Measurements from ENCODE around the gene CALML4. TPM values are rescaled to one million over a fixed set of nuclear protein-coding genes. Genes with fewer than 3 reads are reported as not detected.
A peak's percentile ranks its signal among the peaks of the same experiment; 100 is the strongest.
"Not testable (repeated sequence)": the region's sequence is repeated elsewhere in the genome, so short reads cannot be mapped to it uniquely, and the experiment has no call there.

CALML4 gene
- total RNA-seq, 1 donor from 2014 or later = 2.0 TPM

DNA sequence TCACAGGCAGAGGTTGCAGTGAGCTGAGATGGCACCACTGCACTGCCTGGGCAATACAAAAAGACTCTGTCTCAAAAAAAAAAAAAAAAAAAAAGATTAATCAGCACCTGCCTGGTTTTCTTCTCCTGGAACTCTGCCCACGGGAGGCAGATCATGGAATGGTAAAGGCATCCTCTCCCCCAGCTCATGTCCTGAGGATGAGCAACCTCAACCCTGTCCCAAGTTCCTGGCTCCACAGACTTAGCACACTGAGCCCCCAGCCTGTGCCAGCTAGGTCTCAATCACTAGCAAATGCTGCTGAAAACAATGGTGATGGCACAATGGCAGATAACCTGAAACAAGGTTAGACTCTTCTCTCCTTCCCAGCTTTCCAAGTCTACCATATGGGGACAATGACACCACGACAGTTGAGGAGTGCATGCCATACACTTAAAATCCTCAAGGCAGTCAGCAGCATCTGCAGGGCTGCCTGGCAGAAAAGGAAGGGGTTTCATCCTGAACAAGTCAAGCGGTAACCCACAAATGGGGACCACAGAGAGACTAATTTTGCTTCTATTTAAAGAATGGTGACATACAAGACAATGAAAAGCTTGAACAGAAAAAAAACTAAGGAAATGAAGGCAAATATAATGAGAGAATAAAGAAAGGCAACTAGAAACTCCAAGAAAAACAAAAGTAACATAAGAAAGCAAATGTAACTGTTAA is 19.6 kb upstream of the CALML4 start:
- DNase-seq = no peak

DNA sequence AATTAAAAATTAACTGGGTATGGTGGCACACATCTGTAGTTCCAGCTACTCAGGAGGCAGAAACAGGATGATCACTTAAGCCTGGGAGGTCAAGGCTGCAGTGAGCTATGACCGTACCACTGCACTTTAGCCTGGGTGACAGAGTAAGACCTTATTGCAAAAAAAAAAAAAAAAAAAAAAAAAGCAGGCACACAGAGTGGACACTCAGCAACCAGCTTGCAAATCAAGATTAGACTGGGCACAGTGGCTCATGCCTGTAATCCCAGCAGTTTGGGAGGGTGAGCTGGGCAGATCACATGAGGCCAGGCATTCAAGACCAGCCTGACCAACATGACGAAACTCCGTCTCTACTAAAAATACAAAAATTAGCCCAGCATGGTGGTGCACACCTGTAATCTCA is 19.0 kb upstream of the CALML4 start:
- DNase-seq = no peak

DNA sequence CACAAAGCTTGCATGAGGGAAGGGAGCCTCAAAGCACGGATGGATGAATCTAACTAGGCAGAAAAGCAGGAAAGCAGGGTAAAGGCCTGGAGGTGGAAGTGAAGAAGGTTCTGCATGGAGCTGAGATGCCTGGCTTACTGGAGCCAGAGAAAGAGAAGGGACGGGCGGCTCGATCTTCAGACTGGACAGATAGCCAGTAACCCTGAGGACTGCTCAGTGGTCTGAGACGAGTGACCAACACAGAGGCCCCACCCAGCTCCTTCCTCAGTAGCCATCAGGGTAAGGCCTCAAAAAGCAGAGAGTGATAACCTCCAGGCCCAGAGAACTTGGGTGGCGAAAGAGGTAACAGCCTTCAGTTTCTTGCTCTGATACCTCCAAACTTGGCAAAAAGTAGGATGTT is 18.0 kb upstream of the CALML4 start:
- DNase-seq = no peak

DNA sequence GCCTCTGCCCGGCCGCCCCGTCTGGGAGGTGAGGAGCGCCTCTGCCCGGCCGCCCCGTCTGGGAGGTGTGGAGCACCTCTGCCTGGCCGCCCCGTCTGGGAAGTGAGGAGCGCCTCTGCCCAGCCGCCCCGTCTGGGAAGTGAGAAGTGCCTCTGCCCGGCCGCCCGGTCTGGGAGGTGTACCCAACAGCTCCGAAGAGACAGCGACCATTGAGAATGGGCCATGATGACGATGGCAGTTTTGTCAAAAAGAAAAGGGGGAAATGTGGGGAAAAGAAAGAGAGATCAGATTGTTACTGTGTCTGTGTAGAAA is 17.3 kb upstream of the CALML4 start:
- DNase-seq = not testable (repeated sequence)

DNA sequence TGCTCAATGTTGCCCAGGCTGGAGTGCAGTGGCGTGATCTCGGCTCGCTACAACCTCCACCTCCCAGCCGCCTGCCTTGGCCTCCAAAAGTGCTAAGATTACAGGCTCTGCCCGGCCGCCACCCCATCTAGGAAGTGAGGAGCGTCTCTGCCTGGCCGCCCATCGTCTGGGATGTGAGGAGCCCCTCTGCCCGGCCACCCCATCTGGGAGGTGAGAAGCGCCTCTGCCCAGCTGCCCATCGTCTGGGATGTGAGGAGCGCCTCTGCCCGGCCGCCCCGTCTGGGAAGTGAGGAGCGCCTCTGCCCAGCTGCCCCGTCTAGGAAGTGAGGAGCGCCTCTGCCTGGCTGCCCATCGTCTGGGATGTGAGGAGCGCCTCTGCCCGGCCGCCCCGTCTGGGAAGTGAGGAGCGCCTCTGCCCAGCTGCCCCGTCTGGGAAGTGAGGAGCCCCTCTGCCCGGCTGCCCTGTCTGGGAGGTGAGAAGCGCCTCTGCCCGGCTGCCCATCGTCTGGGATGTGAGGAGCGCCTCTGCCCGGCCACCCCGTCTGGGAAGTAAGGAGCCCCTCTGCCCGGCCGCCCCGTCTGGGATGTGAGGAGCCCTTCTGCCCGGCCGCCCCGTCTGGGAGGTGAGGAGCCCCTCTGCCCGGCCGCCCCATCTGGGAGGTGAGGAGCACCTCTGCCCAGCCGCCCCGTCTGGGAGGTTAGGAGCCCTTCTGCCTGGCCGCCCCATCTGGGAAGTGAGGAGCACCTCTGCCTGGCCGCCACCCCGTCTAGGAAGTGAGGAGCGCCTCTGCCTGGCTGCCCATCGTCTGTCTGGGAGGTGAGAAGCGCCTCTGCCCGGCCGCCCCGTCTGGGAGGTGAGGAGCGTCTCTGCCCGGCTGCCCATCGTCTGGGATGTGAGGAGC is 16.6 kb upstream of the CALML4 start:
- not testable (repeated sequence) for DNase-seq

DNA sequence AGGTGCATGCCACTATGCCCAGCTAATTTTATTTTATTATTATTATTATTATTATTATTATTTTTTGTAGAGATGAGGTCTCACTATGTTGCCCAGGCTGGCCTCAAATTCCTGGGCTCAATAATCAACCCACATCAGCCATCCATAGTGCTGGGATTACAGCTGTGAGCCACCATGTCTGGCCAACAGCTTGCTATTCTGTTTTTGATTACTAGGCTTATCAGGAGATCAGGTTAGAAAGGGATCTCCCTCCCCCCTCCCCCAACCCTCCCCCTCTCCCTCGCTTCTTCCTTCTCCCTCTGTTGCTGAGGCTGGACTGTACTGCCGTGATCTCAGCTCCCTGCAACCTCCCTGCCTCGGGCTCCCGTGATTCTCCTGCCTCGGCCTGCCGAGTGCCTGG is 15.8 kb upstream of the CALML4 start:
- no peak for DNase-seq

DNA sequence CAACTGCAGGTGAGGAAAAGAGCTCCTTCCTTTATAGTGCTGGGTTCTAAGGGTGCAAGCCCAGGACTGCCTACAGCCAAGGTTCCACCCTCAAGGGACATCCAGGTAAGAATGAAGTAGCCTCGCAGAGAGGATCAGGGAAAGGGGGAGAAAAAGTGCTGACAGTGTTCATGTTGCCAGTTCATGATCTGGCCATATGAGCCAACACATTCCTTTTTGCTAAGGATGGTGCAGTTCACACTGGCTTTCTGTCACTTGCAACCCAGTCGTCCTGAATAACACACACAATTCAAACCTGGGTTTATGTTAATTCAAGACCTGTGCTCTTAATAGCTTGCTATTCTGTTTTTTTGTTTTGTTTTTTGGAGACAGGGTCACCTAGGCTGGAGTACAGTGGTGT is 15.4 kb upstream of the CALML4 start:
- DNase-seq = no peak

DNA sequence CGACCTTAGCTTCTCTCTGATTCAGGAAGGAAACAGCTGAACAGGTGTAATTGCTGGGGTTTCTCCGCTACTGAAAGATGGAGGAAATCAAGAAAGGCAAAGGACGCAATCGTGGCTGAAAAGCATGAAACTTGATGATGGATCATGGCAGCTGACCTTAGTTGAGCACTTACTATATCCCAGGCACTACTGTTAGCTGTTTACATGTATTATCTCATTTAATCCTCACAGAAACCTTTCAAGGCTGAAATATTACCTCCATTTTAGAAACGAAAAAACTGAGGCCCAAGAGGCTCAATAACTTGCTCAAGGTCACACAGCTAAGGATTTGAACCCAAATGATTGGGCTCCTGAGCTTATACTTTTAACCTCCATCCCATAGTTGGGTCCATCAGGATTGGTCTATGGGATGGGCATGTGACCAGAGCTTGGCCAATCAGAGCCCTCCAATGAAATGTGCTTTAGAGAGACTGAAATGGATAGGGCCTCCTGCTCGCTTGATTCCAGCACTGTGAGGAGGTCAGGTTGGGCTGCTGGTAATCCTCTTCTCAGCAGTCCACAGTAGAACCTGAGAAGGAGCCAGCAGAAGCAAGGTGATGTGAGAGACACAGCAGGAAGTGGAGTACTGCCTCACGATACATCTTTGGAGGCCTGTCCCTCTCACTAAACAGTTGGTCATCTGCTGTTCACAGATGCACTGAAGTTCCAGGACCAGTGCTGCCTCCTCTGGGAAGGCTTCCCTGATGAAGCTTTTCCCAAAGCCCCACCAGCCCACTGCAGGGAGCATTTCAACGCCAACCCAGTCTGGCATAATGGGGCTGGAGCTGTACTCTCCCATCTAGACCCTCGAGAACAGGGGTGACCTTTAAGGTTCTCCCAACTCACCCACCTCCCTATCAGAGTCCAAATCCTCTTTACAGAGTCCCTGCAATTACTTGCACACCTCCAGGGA is 14.0 kb upstream of the CALML4 start:
- no peak for DNase-seq

DNA sequence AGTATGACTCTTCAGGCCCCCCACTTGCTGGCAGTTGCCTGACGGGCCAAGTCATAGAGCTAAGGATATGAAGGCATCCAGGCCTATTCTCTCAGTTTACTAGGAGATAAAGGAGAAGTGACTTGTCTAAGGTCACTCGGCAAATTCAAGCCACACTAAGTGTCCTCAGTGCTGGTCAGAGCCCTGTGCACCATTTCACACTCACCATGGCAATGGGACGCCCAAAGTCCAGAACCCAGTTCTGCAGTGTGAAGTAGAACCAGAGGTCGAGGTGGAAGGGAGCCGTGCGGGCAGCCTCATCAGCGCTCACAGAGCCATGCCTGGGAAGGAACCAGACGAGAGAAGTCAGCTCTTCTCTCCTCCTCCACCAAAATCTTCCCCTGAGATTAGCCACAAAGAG is 13.2 kb upstream of the CALML4 start:
- DNase-seq = no peak

DNA sequence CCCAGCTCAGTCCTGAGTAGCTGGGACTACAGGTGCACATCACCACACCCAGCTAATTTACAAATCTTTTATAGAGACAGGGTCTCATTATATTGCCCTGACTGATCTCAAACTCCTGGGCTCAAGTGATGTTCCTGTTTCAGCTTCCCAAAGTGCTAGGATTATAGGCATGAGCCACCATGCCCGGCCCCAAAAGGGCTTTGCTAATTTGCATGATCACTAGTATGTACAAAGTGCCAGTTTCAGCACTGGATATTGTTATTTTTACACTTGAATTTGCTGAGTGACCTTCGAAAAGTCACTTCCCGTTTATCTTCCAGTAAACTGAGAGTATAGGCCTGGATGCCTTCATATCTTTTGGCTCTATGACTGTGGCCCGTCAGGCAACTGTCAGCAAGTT is 12.2 kb upstream of the CALML4 start:
- DNase-seq = no peak

DNA sequence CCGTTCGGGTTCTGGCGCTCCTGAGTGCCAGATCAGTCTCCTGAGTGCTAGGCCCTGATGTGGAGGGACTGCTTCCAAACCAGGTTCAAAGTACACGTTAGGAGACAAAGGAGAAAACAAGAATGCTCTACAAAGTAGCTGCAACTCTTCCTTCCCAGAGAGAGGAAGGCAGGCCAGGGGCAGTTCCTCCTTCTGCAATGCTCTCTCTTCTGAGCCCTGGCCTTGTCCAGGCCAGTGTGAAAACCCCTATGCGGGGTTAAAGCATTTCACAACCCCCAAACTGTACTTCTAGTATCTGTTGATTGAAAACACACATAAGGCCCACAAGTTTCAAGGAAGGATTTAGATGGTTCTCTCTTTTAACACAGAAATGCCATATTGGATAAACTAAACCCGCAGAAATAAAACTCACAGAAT is 9.7 kb upstream of the CALML4 start:
- no peak for DNase-seq

DNA sequence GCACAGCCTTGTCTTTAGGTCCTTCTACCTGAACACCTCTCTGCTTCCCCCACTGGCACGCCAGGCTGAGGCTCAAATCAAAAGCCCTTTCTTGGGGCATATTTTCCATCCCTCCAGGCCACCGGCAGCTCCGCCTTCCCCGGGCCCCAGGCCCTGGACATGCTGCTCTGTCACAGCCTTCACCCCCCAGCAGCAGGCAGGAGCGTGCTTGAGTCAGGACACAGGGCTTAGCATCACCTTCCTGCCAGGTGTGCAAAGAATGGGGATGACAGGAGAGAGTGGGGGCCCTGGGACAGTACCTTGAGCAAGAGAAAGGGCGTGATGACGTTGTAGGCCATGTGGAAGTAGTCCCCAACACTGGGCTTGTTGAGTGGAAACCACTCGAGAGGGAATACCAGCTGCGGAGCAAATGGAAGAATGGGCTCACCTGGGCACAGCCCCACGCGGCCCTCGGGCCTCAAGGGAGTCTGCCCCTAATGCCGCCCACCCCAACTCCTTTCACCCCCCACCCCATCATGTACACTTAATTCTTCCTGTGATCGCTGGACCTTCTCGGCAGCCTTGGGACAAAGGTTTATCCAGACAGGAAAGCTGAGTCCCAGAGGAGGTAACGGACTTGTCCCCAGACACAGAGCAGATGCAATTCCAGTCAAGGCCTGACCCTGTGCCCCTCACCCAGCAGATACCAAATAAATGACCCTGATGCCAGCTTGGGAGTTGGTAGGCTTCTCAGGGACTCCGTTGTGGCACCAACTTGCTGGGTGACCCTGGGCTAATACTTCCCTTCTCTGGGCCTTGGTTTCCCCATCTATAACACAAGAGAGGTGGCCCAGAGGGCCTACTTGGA is 9.1 kb upstream of the CALML4 start:
- no peak for DNase-seq

DNA sequence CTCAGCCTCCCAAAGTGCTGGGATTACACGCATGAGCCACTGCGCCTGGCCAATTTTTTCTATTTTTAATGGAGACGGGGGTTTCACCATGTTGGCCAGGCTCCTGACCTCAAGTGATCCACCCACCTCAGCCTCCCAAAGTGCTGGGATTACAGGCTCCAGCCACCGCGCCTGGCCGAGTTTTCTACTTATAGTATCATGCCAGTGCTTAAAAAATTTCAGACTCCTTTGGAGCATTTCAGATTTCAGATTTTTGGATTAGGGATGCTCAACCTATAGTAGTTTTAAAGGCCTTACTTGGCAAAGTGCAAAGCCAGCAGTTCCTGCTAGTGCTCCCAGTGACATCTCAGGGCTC is 8.3 kb upstream of the CALML4 start:
- DNase-seq = not testable (repeated sequence)

DNA sequence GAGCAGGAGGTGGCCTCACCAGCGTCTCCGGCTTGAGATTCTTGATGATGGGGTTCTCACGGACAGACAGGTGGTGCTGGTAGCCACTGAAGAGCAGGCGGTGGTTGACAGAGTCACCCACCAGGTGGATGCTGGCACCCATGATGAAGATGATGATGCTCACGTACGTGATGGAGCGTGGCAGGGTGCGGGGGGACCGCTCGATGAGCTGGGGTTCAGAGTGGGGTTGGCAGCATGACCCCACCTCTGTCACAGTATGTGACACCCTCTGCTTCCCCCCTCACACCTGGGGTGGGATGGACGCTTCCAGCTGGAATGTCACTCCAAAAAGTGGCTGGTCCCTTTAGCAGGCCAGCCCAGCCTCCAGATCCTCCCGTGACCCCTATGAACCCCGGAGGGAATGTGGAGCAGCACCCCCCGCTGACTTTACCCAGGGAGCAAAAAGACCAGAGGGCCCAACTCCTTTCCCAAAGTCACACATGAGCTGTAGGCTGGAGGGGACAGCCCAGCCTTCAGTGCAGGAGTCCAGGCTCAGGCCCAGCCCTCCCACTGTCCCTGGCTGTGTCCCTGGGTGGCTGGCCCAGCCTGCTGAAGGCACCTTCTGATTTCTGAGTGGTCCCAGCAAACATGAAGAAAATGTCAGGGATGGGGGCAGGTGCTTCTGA is 6.7 kb upstream of the CALML4 start:
- no peak for DNase-seq

DNA sequence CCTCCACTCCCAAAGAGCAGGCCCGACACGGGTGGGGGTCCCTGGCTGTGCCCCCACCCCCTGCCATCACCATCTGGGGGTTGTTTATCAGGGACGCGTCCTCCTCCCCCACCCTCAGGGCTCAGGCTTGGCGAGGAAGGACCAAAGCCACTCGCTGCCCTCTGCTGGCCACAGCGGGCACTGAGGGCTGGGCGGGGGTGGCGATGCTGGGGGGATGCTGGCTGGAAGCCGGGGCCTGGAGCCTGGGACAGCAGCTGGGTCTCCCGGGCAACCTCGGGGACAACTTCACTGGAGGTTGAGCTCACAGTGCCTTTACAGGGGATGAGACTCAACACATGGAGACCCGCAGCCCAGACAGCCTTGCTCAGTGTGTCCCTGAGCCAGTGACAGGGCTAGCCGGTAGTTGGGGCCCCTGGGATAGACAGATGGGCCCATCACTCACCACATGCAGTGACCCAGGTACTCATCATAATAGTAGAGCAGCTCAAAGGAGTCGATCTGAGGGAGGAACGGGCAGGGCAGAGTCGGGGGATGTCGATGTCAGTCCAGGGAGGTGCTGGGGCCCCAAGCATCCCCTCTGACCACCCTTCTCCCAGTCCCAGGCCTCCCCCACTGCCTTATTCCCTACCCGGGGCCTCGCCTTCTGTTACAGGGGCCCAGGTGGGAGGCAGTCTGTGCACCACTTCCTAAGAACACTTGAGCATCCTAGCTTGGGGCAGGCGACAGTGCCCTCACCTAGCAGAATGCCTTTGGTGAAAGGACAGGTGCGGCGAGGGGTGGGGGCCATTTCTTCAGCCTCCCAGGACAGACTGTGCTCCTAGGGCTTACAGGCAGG is 5.9 kb upstream of the CALML4 start:
- DNase-seq = peak; percentile 73

DNA sequence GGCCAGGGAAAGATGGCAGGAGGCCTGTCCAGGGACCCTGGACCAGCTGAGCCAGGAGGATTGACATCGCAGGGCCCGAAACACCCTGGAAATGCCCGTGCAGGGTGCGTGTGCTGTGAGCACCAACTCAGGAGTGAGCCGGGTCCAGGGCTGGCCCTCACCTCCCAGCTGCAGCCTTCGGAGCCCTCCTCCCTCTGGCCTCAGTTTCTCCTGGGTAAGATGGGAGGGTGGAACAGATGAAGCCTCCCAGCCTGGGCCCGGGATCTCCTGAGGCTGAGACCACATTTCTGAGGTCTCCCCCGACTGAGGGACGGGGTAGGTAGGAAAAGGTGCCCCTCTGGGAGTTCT is 5.3 kb upstream of the CALML4 start:
- no peak for DNase-seq

DNA sequence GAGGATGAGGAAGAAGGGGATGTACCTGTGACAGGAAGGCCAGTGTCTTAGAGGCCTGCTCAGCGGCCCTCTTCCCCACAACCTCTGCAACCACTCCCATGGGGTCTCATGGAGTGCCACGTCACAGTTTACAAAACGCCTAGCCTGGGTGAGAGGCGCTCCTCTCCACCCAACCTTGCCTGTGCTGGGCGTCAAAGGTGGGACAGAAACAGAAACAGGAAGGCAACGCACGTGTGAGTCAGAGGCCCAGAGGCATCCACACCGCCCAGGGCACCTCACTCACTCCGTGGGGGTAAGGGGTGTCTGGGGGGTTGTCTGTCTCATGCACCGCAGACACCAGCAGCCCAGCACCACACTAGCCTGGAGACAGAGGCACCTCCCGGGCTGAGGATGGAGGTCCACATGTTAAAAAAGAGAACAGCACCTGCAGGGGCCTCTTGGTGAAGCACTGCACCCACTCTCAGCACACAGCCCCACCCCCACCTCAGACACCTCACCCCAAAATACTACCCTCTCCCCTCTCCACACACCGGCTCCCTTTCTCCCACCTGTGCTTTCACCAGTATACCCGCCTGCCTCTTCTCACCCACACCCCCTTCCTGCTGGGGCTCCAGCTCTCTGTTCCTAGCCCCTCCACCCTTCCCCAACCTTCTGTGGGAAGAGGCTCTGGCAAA is 4.7 kb upstream of the CALML4 start:
- DNase-seq = no peak

DNA sequence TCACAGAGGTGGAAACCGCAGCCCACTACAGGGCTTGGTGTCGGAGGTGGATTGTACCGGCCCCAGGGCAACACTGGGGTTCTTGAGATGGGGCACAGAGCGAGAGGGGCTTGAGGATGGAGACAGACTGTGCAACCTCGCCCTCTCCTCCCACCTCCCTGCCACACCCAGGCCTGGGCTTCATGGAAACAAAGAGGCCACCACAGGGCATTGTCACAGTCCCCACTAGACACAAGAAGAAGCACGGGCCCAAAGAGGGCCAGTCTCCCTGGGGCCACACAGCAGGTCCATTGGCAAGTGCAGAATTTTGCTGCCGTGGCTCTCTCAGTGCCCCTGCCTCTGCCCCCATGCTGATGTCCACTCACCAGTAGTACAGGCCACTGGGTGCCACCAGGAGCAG is 4.1 kb upstream of the CALML4 start:
- no peak for DNase-seq

DNA sequence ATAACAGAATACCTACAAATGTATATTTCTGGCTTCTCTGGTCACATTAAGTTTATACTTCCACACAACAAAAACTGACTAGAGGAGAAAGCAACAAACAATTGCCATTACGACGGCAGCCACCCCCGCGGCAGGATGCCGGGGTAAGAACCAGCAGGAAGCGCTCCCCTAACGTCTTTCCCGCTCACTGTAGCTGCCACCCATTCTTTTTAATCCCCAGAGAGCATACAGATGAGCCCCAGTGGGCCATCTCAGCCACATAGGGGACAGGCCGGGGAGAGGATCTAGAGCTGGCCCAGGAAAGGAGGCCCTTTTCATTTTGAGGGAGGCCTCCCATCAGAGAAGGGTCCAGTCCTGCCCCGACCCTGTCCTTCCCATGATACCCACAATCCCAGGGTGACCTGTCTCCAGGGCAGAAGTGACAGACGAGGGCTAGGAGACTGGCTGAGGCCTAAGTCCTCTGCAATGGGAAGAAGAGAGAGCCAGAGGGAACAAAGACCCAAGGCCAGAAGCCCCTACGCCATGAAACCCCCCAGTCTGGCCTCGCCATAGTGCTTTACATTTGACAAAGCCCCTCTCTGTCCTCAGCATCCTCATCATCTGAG is 3.6 kb upstream of the CALML4 start:
- no peak for DNase-seq

DNA sequence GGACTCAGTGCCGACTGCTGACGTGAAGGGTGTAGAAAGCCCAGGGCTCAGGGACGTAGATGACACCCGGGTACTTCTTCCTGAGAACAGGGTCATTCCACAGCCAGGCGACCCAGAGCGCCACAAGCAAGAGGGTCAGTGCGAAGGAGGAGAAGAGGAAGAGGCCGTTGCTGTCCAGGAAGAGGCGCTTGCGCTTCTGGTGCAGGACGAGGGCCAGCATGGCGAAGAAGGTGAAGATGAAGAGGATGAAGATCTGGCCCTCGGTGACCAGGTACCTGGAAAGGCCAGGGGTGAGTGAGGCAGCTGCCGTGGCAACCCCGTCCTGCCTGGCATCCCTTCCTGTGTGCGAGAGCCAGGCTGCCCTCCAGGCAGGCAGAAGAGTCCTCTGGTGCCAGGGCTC is 3.0 kb upstream of the CALML4 start:
- DNase-seq = no peak

All from dermis blood vessel endothelial cell (primary cell).